Bronchial epithelial cell (primary cell): ENCODE results near the gene FBXL13. TPM values are rescaled to one million over a fixed set of nuclear protein-coding genes. Genes with fewer than 3 reads are reported as not detected.

Experiments used
- DNase-seq: peaks from one replicate; pipeline ENCODE4 v3.0.0-alpha.2; 2010; ENCODE audit warnings: low read depth
- FAIRE-seq: peaks from 2 replicates; lab custom pipeline; 2011; peaks lifted over from hg19 to GRCh38; lab: Jason Lieb, UNC
- H3K27me3 ChIP-seq: 2 replicates; pipeline ENCODE4 v1.5.1; 2011; ENCODE audit warnings: low read length; ENCODE audit not compliant: control insufficient read depth, insufficient read depth
- H3K36me3 ChIP-seq: 2 replicates; pipeline ENCODE4 v1.5.1; 2011; ENCODE audit warnings: low read length; ENCODE audit not compliant: control insufficient read depth, insufficient read depth
- H3K4me3 ChIP-seq: 2 replicates; pipeline ENCODE4 v1.5.1; 2011; ENCODE audit warnings: mild to moderate bottlenecking, low read depth, low read length, control low read depth
- CTCF ChIP-seq: IDR thresholded peaks from 2 replicates; pipeline ENCODE4 v1.5.1; 2011; ENCODE audit warnings: mild to moderate bottlenecking, moderate library complexity, low read length, control low read depth, inconsistent platforms; ENCODE audit not compliant: insufficient read depth, severe bottlenecking
- total RNA-seq: library from RNA; depleted of rRNA; stranded (reverse); fragments of >200 nt; gene quantifications from 2 replicates; pipeline ENCODE4 v1.2.1, GENCODE V29; 2014

Gene FBXL13
- total RNA-seq, 1 donor from 2014 or later, result 0.26 TPM

GRCh38 chr7:102874966-102875365 is 199.6 kb downstream of the FBXL13 start:
- H3K36me3 ChIP-seq, result no peaks in the 10 kb centered on the region
- FAIRE-seq, result no peak

GRCh38 chr7:102874166-102874829 is 200.3 kb downstream of the FBXL13 start:
- FAIRE-seq (no peak), DNase-seq (peak; percentile 91)
- no peaks in the 10 kb centered on the region for H3K36me3 ChIP-seq
- H3K4me3 ChIP-seq, result no peak overlapping the region
- H3K27me3 ChIP-seq, result no peaks in the 10 kb centered on the region
- no peak for TF ChIP-seq CTCF

More at GRCh38 chr7:102874966-102875365, 199.6 kb downstream of the FBXL13 start:
- no peak overlapping the region for H3K4me3 ChIP-seq
- no peaks in the 10 kb centered on the region for H3K27me3 ChIP-seq
- no peak for DNase-seq
- no peak for TF ChIP-seq CTCF

DNA sequence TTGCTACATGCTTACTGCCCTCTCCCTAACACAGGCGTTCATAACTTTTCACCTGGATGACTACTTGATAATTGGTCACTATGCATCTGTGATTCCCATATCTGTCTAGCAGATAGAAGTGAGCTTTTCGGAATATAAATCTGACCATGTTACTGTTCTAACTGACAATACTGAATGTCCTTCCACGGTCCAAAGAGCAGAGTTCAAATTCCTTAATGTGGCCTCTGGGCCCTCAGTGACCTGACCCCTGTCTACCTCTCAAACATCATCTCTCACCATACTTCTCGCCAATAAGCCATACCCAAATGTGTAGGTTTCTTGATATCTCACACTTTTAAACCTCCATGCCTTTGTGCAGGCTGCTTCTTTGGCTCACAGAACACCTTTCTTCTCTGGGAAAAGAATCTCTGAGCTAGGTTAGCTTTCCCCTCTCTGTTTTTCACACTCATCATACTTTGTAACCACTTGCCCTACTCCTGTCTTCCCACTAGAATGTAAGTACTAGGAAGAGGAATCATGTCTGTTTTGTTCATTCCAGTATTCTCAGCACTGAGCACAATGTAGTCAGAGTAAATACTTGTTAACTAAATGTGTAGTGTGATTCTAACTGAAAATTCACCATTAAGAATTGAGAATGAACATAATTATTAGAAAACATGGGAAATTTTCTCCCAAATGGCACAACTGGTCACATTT is 201.0 kb downstream of the FBXL13 start:
- H3K27me3 ChIP-seq, result no peaks in the 10 kb centered on the region
- TF ChIP-seq CTCF, result no peak
- FAIRE-seq (no peak), DNase-seq (no peak)
- H3K4me3 ChIP-seq, result no peak overlapping the region
- no peaks in the 10 kb centered on the region for H3K36me3 ChIP-seq

DNA sequence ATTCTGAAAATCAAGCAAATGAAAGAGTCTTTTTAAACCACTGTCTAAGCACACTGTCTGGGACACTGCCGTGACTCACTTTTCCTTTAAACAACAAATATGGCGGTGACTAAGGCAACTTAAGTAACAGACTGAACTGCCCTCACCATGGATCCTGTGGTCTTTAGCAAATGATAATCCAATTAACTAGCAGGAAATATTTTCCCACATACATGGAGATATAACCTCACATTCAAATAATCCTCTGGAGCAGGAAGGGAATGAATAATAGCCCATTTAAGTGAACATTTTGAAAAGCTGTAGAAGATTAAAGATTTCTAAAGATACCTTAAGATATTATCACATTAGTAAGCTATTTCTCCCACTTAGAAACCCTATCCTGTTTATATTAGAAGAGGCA is 202.1 kb downstream of the FBXL13 start:
- H3K27me3 ChIP-seq, result no peaks in the 10 kb centered on the region
- no peaks in the 10 kb centered on the region for H3K36me3 ChIP-seq
- FAIRE-seq (no peak), DNase-seq (peak; percentile 94)
- no peak overlapping the region for H3K4me3 ChIP-seq
- TF ChIP-seq CTCF, result no peak

DNA sequence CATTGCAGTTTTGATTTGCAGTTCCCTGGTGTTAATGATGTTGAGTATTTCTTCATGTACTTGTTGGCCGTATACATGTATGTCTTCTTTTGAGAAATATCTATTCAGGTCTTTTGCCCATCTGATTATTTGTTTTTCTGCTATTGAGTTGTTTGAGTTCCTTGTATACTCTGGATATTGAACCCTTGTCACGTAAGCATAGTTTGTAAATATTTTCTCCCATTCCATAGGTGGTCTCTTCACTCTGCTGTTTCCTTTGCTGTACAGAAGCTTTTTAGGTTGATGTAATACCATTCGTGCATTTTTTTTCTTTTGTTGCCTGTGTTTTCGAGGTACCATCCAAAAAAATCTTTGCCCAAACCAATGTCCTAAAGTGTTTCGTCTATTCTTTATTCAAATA is 205.4 kb downstream of the FBXL13 start:
- TF ChIP-seq CTCF, result no peak
- DNase-seq (no peak), FAIRE-seq (no peak)
- Histone ChIP-seq H3K27me3 (no peaks in the 10 kb centered on the region), H3K4me3 (no peak overlapping the region), H3K36me3 (no peaks in the 10 kb centered on the region)
